Heart right ventricle (tissue), 16 donors: Measurements from ENCODE around the gene PAM16. TPM values are rescaled to one million over a fixed set of nuclear protein-coding genes. Genes with fewer than 3 reads are reported as not detected.

Experiments used
- ATAC-seq, 8 donors: fragments of 200-7000 bp; cut with Tn5 transposase; one replicate each; pipeline ENCODE4 v1.9.1; 2020; ENCODE audit warnings: mild to moderate bottlenecking in 8 of 8, moderate library complexity in 8 of 8, moderate number of reproducible peaks in 1 of 8
- DNase-seq, 2 donors: peaks; one replicate each; pipeline ENCODE4 v3.0.0-alpha.2; 2020
- H3K27ac ChIP-seq, 10 donors: fragments of 200-600 bp; sonication (generic) in 2 of 10; one replicate each; pipeline versions ENCODE4 v1.5.0 to v1.8.0; 2020 to 2022; ENCODE audit warnings: mild to moderate bottlenecking in 3 of 10
- H3K27me3 ChIP-seq, 7 donors: fragments of 200-600 bp; one replicate each; pipeline ENCODE4 v1.8.0; 2021 to 2022; ENCODE audit warnings: mild to moderate bottlenecking in 2 of 7
- H3K36me3 ChIP-seq, 9 donors: fragments of 200-600 bp; sonication (generic) in 1 of 9; one replicate each; pipeline versions ENCODE4 v1.5.0 to v1.8.0; 2020 to 2022; ENCODE audit warnings: mild to moderate bottlenecking in 2 of 9
- H3K4me1 ChIP-seq, 9 donors: fragments of 200-600 bp; sonication (generic) in 1 of 9; one replicate each; pipeline versions ENCODE4 v1.5.0 to v1.8.0; 2020 to 2022; ENCODE audit warnings: mild to moderate bottlenecking in 4 of 9
- H3K4me3 ChIP-seq, 10 donors: fragments of 200-600 bp; sonication (generic) in 2 of 10; one replicate each; pipeline versions ENCODE4 v1.5.0 to v1.8.0; 2020 to 2022; ENCODE audit warnings: mild to moderate bottlenecking in 7 of 10, moderate library complexity in 2 of 10
- H3K9me3 ChIP-seq, 11 donors: fragments of 200-600 bp in 10 of 11; sonication (generic) in 2 of 11; one replicate each; pipeline versions ENCODE4 v1.5.0 to v1.8.0; 2013 to 2022; ENCODE audit warnings: mild to moderate bottlenecking in 2 of 11, control low read depth in 1 of 11, moderate library complexity in 1 of 11
- WGBS, 2 donors: extraction: QIAGEN DNeasy Blood & Tissue Kit; methylation state at CpG; one replicate each; pipeline ENCODE4 v1.1.7; 2013; ENCODE audit warnings: inconsistent platforms in 1 of 2; 5-methylcytosine and 5-hydroxymethylcytosine counted together
- intact Hi-C, 10 donors: fragments of 100-400 bp; cut with DNase I; formaldehyde crosslinking; loops; one replicate each; pipeline versions ENCODE4 v1.11.1 to v1.14.2; 2022
- polyA plus RNA-seq, 2 donors: library from polyadenylated mRNA; stranded (reverse); fragments of 200-250 nt; gene quantifications; one replicate each; pipeline ENCODE4 v1.2.3, GENCODE V29; 2013
- total RNA-seq, 10 donors: library from RNA; stranded (reverse); fragmentation: NEBNext Ultra II Directional in 3 of 10; extraction: Animal tissue kit (Norgen Biotek cat#: 25700) in 3 of 10; gene quantifications; one replicate each; pipeline versions ENCODE4 v1.2.1 to v1.2.4, GENCODE V29; 2021 to 2023
- TF ChIP-seq, protein P1 (sequence below), 9 donors: fragments of 200-600 bp; sonication (generic) in 2 of 9; IDR thresholded peaks; one replicate each; pipeline versions ENCODE4 v1.5.0 to v1.8.0; 2021 to 2022; ENCODE audit warnings: antibody characterized with exemption in 9 of 9, mild to moderate bottlenecking in 5 of 9, moderate library complexity in 1 of 9
- donor health status: Arrhythmogenic right ventricular cardiomyopathy.
- donor health status: ischemic (EF 13 %, LVEDD 7.1; RV severe dilation, severe dysfunction).
- donor health status: healthy with polysubstance abuse.
- donor health status: DM: no; HTN: yes; CAD: no.
- donor health status: DM: no; HTN: no; CAD: no.
- donor health status: ischemic (EF 25% LVEDD 6.9; RV normal size, moderate dysfunction).
- donor health status: ischemic (EF 25% LVEDD 5.7; RV mildly dilated, moderate dysfunction).
- donor health status: healthy.
- donor health status: DM: yes; HTN: yes; CAD: no.
- donor health status: Ischemic cardiomyopathy.
- donor health status: ischemic (EF 35%, LVEDD 5.7; RV mildly dilated, moderate dysfunction).
- donor health status: nonischemic (EF 11% LVEDD 7.7; RV severe dilation, severe dysfunction).
- donor health status: DM: yes; HTN: yes; CAD: no.
- donor health status: PGD.
- donor health status: ischemic (EF 29% LVEDD 5.4; RV normal size, mild dysfunction).
- donor health status: nonischemic (EF 23%, LVEDD 6.1; RV moderate dilation, normal function).

The PAM16 gene
- total and polyA plus RNA-seq, 12 donors, result 44.2 to 288 (median 59.0) TPM

DNA sequence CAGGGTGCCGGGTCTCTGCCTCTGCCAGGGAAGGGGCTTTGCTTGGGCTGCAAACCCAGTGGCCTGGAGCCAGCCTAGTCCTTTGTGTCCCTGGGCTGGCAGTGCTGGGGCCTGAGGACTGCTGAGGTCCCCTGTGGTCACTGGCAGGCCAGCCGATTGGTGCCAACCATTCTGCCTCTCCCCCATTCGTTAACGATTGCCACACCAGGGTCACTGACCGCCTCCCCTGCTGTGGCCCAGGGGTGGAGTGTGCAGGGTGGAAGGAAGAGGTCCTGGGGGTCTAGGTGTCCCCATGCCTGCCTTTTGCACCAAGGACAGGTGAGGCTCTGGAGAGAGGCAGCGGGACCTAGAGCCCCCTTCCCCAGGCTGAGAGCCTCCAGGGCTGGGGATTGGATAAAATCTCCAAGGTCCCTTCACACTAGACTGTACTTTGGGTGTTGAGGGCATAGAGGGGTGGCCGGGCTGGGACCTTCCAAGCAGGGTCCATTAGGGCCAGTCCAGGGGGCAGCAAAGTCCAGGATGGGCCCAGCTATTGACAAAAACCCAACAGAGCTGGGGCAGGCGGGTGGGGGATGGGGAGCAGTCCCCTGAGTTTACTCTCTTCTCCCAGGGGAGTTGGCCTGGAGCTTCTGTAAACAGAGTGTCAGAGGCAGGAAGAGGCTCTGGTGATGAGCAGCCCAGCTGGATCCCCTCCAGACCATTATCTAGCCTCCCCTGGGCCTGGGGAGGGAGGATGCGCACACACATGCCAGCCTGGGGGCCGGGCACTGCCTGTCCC is 21.6 kb upstream of the PAM16 start:
- intact Hi-C loops, result no loop called here
- H3K4me1 ChIP-seq, result peaks cover 39 to 91% (median 75%) of the 10 kb centered on the region in 9 donors
- peaks cover 0 to 12% (median 0%) of the 10 kb centered on the region in 9 donors for H3K36me3 ChIP-seq
- H3K9me3 ChIP-seq, result no peaks in the 10 kb centered on the region
- TF ChIP-seq, protein P1, sequence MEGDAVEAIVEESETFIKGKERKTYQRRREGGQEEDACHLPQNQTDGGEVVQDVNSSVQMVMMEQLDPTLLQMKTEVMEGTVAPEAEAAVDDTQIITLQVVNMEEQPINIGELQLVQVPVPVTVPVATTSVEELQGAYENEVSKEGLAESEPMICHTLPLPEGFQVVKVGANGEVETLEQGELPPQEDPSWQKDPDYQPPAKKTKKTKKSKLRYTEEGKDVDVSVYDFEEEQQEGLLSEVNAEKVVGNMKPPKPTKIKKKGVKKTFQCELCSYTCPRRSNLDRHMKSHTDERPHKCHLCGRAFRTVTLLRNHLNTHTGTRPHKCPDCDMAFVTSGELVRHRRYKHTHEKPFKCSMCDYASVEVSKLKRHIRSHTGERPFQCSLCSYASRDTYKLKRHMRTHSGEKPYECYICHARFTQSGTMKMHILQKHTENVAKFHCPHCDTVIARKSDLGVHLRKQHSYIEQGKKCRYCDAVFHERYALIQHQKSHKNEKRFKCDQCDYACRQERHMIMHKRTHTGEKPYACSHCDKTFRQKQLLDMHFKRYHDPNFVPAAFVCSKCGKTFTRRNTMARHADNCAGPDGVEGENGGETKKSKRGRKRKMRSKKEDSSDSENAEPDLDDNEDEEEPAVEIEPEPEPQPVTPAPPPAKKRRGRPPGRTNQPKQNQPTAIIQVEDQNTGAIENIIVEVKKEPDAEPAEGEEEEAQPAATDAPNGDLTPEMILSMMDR (IDR thresholded peaks at IDR 0.05), result no peak
- DNase-seq, result peak in 1 of 2 donors; percentile 47
- ATAC-seq, result peak in 1 of 8 donors; percentile 9
- 60 to 67% methylated on average over 10 of the region's 10 CpGs for WGBS, 2 donors
- H3K27ac ChIP-seq, result peak overlapping the region in 9 of 10 donors; percentile 76 to 88 (median 83)
- peak overlapping the region; percentile 54 to 71 (median 62) for H3K4me3 ChIP-seq
- H3K27me3 ChIP-seq, result no peaks in the 10 kb centered on the region

DNA sequence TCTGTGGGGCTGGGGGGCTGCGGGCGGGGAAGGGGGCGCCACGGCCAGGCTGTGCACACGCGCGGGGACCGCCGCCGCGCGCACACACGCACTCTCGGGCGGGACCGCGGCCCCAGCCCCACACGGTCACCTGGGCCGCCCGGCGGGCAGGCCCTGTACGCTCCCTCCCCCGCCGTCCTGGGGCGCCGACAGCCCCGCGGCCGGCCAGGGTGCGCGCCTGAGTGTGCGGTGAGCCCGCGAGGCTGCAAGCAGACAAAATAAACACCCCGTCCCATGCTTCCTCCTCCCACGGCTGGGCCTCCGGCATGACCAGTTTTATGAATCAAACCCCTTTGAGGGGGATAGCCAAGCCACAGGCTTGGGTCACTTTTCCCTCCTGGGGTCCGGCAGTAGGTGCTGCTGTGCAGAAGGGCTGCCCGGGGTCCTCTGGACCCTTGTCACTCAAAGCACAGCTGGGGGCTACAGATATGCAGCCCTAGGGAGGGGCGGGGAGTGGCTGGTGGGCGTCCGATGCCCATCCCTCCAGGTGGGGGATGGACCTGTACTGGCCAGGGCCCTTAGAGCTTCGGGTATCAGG is 21.0 kb upstream of the PAM16 start:
- H3K4me1 ChIP-seq, result peaks cover 33 to 84% (median 68%) of the 10 kb centered on the region in 9 donors

DNA sequence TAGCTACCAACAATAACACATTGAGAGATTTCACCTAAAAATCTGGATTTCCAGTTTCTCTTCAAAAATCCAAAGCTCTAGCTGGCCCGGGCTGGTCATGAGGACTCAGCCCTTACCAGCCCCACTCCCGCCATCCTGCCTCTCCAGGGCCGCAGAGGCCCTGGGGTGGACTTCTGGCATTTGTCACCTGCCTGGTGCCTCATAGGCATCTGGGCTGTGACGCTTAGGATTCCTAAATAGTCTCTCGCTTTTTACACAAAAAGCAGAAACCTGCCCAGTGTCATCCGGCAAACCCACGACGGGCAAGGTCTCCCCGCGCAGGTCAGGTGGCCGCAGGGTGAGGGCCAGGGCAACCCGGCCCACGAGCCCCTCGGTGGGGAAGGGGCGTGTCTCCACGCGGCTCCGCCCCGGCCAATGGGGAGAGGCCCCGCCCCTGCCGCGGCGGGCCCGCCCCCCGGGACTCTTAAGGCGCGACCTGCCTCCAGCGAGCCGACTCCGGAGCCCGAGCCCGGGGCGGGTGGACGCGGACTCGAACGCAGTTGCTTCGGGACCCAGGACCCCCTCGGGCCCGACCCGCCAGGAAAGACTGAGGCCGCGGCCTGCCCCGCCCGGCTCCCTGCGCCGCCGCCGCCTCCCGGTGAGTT is 20.4 kb upstream of the PAM16 start, which contains the start of gene VASN:
TSS of gene VASN (plus strand) at position 492 of the 644 bp plus-strand sequence. CDS start 9,030 bp downstream, outside the sequence.
- H3K4me3 ChIP-seq, result peak within 1 kb of the TSS; percentile 54 to 71 (median 62)
- H3K27ac ChIP-seq, result peak within 1 kb of the TSS in 9 of 10 donors; percentile 76 to 88 (median 83)
- H3K4me1 ChIP-seq, result peaks cover 29 to 78% (median 62%) of the 10 kb centered on the region in 9 donors
- intact Hi-C loops, result no loop called here
- peaks cover 0 to 23% (median 0%) of the 10 kb centered on the region in 9 donors for H3K36me3 ChIP-seq
- DNase-seq (peak; percentile 80 to 86), ATAC-seq (peak; percentile 72 to 81 (median 77))
- H3K9me3 ChIP-seq, result no peaks in the 10 kb centered on the region
- TF ChIP-seq, protein P1 (IDR thresholded peaks at IDR 0.05), result no peak
- 4% methylated on average over 40 to 50 of the region's 50 CpGs for WGBS, 2 donors
- H3K27me3 ChIP-seq, result no peaks in the 10 kb centered on the region

More for the DNA sequence above, 21.0 kb upstream of the PAM16 start:
- no peaks in the 10 kb centered on the region for H3K27me3 ChIP-seq
- H3K9me3 ChIP-seq, result no peaks in the 10 kb centered on the region
- intact Hi-C loops, result no loop called here
- DNase-seq, result peak in 1 of 2 donors; percentile 29
- peak in 3 of 8 donors; percentile 1 to 2 (median 2) for ATAC-seq
- peak overlapping the region in 9 of 10 donors; percentile 76 to 88 (median 83) for H3K27ac ChIP-seq
- H3K36me3 ChIP-seq, result peaks cover 0 to 19% (median 0%) of the 10 kb centered on the region in 9 donors
- 5 to 6% methylated on average over 41 to 43 of the region's 43 CpGs for WGBS, 2 donors
- TF ChIP-seq, protein P1 (IDR thresholded peaks at IDR 0.05), result no peak
- peak overlapping the region; percentile 54 to 71 (median 62) for H3K4me3 ChIP-seq
